GM18870 (cell line): ENCODE data around the gene EFL1.
A peak's percentile ranks its signal among the peaks of the same experiment; 100 is the strongest.
"Not testable (repeated sequence)": the region's sequence is repeated elsewhere in the genome, so short reads cannot be mapped to it uniquely, and the experiment has no call there.

Experiments
- ATAC-seq: cut with Tn5 transposase; IDR thresholded peaks from one replicate; pipeline ENCODE4 v1.9.1; 2021; ENCODE audit warnings: moderate library complexity; ENCODE audit not compliant: unreplicated experiment

Gene EFL1

GRCh38 chr15:82262422-82263026 is at the start of gene EFL1, which contains the start of gene SAXO2:
TSS of gene EFL1 (minus strand) at chr15:82262734. CDS start at chr15:82261778, 956 bp downstream.
TSS of gene SAXO2 (plus strand) at chr15:82262818. CDS start at chr15:82262880, 62 bp downstream.
- ATAC-seq = peak; percentile 81

GRCh38 chr15:82311321-82311720 is 48.8 kb upstream of the EFL1 start:
- not testable (repeated sequence) for ATAC-seq

- ATAC-seq = no peak
These were observed 47.3 kb upstream of the EFL1 start for GRCh38 chr15:82309802-82310201.

GRCh38 chr15:82307714-82308081 is 45.2 kb upstream of the EFL1 start:
- ATAC-seq = no peak

GRCh38 chr15:82306791-82307713 is 44.5 kb upstream of the EFL1 start:
- ATAC-seq = no peak

- no peak for ATAC-seq
These were observed 43.1 kb upstream of the EFL1 start for GRCh38 chr15:82305621-82306048.

GRCh38 chr15:82304778-82305090 is 42.2 kb upstream of the EFL1 start:
- ATAC-seq = no peak

GRCh38 chr15:82303956-82304777 is 41.6 kb upstream of the EFL1 start:
- ATAC-seq = no peak

- ATAC-seq = no peak
These were observed 38.9 kb upstream of the EFL1 start for GRCh38 chr15:82301296-82302016.

- ATAC-seq = no peak
These were observed 38.3 kb upstream of the EFL1 start for GRCh38 chr15:82300883-82301282.

- ATAC-seq = not testable (repeated sequence)
These were observed 37.8 kb upstream of the EFL1 start for GRCh38 chr15:82300326-82300725.

- ATAC-seq = not testable (repeated sequence)
These were observed 37.0 kb upstream of the EFL1 start for GRCh38 chr15:82299511-82299914.

- ATAC-seq = no peak
These were observed 36.0 kb upstream of the EFL1 start for GRCh38 chr15:82298520-82298919.

- no peak for ATAC-seq
These were observed 35.5 kb upstream of the EFL1 start for GRCh38 chr15:82298032-82298431.

GRCh38 chr15:82297546-82297945 is 35.0 kb upstream of the EFL1 start:
- ATAC-seq = no peak

- ATAC-seq = no peak
These were observed 31.6 kb upstream of the EFL1 start for GRCh38 chr15:82294061-82294690.

- no peak for ATAC-seq
These were observed 29.7 kb upstream of the EFL1 start for GRCh38 chr15:82292271-82292670.

GRCh38 chr15:82288202-82288601 is 25.7 kb upstream of the EFL1 start:
- ATAC-seq = not testable (repeated sequence)

- ATAC-seq = peak; percentile 92
These were observed 23.9 kb upstream of the EFL1 start for GRCh38 chr15:82286475-82286874.

- not testable (repeated sequence) for ATAC-seq
These were observed 21.8 kb upstream of the EFL1 start for GRCh38 chr15:82284381-82284780.
